Dedifferentiated amniotic fluid mesenchymal stem cell (primary cell): ENCODE data around the gene USP24.

Source experiments
- DNase-seq: peaks from one replicate; pipeline ENCODE4 v3.0.0-alpha.2; 2016; ENCODE audit errors: extremely low spot score

USP24 gene

GRCh38 chr1:55055084-55055882 is 159.9 kb downstream of the USP24 start:
- no peak for DNase-seq

GRCh38 chr1:55054396-55054795 is 160.8 kb downstream of the USP24 start:
- no peak for DNase-seq

GRCh38 chr1:55053265-55053954 is 161.8 kb downstream of the USP24 start:
- DNase-seq = no peak

GRCh38 chr1:55052221-55053142 is 162.7 kb downstream of the USP24 start:
- DNase-seq = no peak

GRCh38 chr1:55051621-55052020 is 163.5 kb downstream of the USP24 start:
- DNase-seq = no peak

GRCh38 chr1:55051169-55051568 is 164.0 kb downstream of the USP24 start:
- no peak for DNase-seq

- peak; percentile 36 for DNase-seq
These were observed 164.9 kb downstream of the USP24 start for GRCh38 chr1:55050283-55050682.

- no peak for DNase-seq
These were observed 165.3 kb downstream of the USP24 start for GRCh38 chr1:55049914-55050278.

- DNase-seq = no peak
These were observed 165.8 kb downstream of the USP24 start for GRCh38 chr1:55049271-55049913.

- DNase-seq = no peak
These were observed 166.5 kb downstream of the USP24 start for GRCh38 chr1:55048453-55049270.

- no peak for DNase-seq
These were observed 167.6 kb downstream of the USP24 start for GRCh38 chr1:55047611-55048010.

- no peak for DNase-seq
These were observed 168.3 kb downstream of the USP24 start for GRCh38 chr1:55046871-55047270.

GRCh38 chr1:55045430-55045829 is 169.7 kb downstream of the USP24 start:
- DNase-seq = no peak

- no peak for DNase-seq
These were observed 170.4 kb downstream of the USP24 start for GRCh38 chr1:55044617-55045397.

GRCh38 chr1:55043726-55044125 is 171.4 kb downstream of the USP24 start:
- no peak for DNase-seq

GRCh38 chr1:55043011-55043410 is 172.2 kb downstream of the USP24 start:
- DNase-seq = no peak

- no peak for DNase-seq
These were observed 173.6 kb downstream of the USP24 start for GRCh38 chr1:55041613-55042012.

- DNase-seq = no peak
These were observed 174.2 kb downstream of the USP24 start for GRCh38 chr1:55040933-55041494.

GRCh38 chr1:55040083-55040932 is 174.9 kb downstream of the USP24 start:
- no peak for DNase-seq
